ENCODE measurements around the gene RNF10.

DNA sequence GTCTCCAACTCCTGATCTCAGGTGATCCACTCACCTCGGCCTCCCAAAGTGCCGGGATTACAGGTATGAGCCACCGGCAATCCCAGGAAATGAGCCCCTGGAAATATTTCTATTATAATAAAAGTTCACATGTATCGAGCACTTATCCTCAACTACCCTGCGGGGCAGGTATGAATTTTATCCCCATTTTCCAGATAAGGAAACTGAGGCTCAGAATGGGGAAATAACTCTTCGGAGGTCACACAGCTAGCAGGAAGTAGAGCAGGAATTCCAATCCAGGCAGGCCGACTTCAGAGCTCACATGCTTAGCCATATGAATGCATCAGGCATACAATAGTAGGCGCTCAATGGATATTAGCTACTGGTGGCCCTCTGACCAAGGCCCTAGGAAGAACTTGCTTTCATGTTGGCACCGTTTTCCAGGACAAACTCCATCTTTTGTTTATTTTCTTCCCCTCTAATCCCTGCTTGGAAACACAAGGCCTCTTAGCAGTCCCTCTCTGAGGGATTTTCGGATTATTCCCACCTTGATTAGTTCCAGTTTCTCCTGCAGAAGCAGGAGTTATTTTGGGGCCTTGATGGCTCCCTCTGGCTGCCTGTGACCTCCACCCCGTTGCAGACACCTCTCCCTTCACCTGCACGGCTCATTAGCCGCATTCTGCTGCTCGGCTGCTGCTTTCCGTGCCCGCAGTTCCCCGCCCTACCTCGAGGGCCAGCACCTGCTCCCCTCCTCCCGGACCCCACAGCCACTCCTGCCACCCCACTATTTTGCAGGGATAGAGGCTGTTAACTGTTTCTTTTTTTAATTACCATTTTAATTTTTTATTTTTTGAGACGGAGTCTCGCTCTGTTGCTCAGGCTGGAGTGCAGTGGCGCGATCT lies 65.8 kb downstream of the RNF10 start:
- no peak for TF ChIP-seq POLR2A (IDR thresholded peaks at IDR 0.05; ENCODE audit: low read length)
- TF ChIP-seq GATA1 (IDR thresholded peaks at IDR 0.05; ENCODE audit: low read depth, low read length) = no peak
